CD14-positive monocyte (primary cell): Measurements from ENCODE around the gene HLA-G. TPM values are rescaled to one million over a fixed set of nuclear protein-coding genes. Genes with fewer than 3 reads are reported as not detected.

ENCODE experiments used
- DNase-seq, 3 donors: peaks; one replicate each; pipeline ENCODE4 v3.0.0-alpha.2; 2011 to 2022
- H2AFZ ChIP-seq: 2 replicates; pipeline ENCODE4 v1.6.0; 2012; ENCODE audit warnings: mild to moderate bottlenecking, low read depth, low read length, inconsistent platforms; ENCODE audit not compliant: insufficient read depth, poor library complexity, severe bottlenecking
- H3K27ac ChIP-seq, 2 donors: 1 replicate in 1 of 2; 2 replicates in 1 of 2; pipeline ENCODE4 v1.5.1; 2012 to 2013; ENCODE audit warnings: low read length in 2 of 2, control low read depth in 1 of 2, inconsistent platforms in 1 of 2, low read depth in 1 of 2, mild to moderate bottlenecking in 1 of 2
- H3K27me3 ChIP-seq, 2 donors: one replicate each; pipeline versions ENCODE4 v1.6.0 to v1.6.1; 2011 to 2013; ENCODE audit warnings: low read length in 2 of 2; ENCODE audit not compliant: control insufficient read depth in 2 of 2, insufficient read depth in 2 of 2
- H3K36me3 ChIP-seq, 2 donors: replicated peaks in 1 of 2; 1 replicate in 1 of 2; 2 replicates in 1 of 2; pipeline versions ENCODE4 v1.5.1 to v1.6.1; 2012 to 2013; ENCODE audit warnings: low read length in 2 of 2, control low read depth in 1 of 2, inconsistent platforms in 1 of 2, mild to moderate bottlenecking in 1 of 2; ENCODE audit not compliant: insufficient read depth in 2 of 2, control insufficient read depth in 1 of 2
- H3K4me1 ChIP-seq, 2 donors: 1 replicate in 1 of 2; 2 replicates in 1 of 2; pipeline versions ENCODE4 v1.5.1 to v1.6.1; 2012 to 2013; ENCODE audit warnings: low read length in 2 of 2, control low read depth in 1 of 2, inconsistent platforms in 1 of 2, mild to moderate bottlenecking in 1 of 2, moderate library complexity in 1 of 2; ENCODE audit not compliant: insufficient read depth in 2 of 2, control insufficient read depth in 1 of 2
- H3K4me2 ChIP-seq: replicated peaks from 2 replicates; pipeline ENCODE3; 2012; ENCODE audit warnings: low read length, moderate library complexity, mild to moderate bottlenecking; ENCODE audit not compliant: poor library complexity, severe bottlenecking; ENCODE audit errors: extremely low read depth
- H3K4me3 ChIP-seq, 3 experiments: fragments of 200-600 bp in 1 of 3; sonication (generic) in 1 of 3; replicated peaks in 1 of 3; 1 replicate in 2 of 3; 2 replicates in 1 of 3; pipeline ENCODE4 v1.5.1; 2011 to 2013; ENCODE audit warnings: low read length in 3 of 3, mild to moderate bottlenecking in 3 of 3, control low read depth in 2 of 3, low read depth in 2 of 3, inconsistent platforms in 1 of 3, moderate library complexity in 1 of 3
- H3K79me2 ChIP-seq: 2 replicates; pipeline ENCODE4 v1.6.0; 2012; ENCODE audit warnings: mild to moderate bottlenecking, control low read depth, inconsistent platforms, low read length, moderate library complexity; ENCODE audit not compliant: insufficient read depth
- H3K9ac ChIP-seq: 2 replicates; pipeline ENCODE4 v1.6.0; 2017; ENCODE audit warnings: low read length, mild to moderate bottlenecking; ENCODE audit not compliant: insufficient read depth, poor library complexity, severe bottlenecking
- H3K9me3 ChIP-seq, 2 donors: replicated peaks in 1 of 2; 1 replicate in 1 of 2; 2 replicates in 1 of 2; pipeline versions ENCODE4 v1.5.1 to v1.6.1; 2012 to 2013; ENCODE audit warnings: low read length in 2 of 2, control low read depth in 1 of 2; ENCODE audit not compliant: control insufficient read depth in 1 of 2, insufficient read depth in 1 of 2
- H4K20me1 ChIP-seq: 2 replicates; pipeline ENCODE4 v1.6.0; 2012; ENCODE audit warnings: mild to moderate bottlenecking, low read length, control low read depth, moderate library complexity; ENCODE audit not compliant: insufficient read depth
- H3K27ac Mint-ChIP-seq, 7 donors: one replicate each; pipeline ENCODE4 v1.8.0; 2020; ENCODE audit warnings: mild to moderate bottlenecking in 7 of 7, mixed read lengths in 7 of 7, moderate library complexity in 6 of 7, inconsistent platforms in 2 of 7
- H3K27me3 Mint-ChIP-seq, 3 donors: one replicate each; pipeline ENCODE4 v1.8.0; 2021 to 2022; ENCODE audit warnings: low read depth in 3 of 3, mild to moderate bottlenecking in 3 of 3, mixed read lengths in 3 of 3, moderate library complexity in 3 of 3, inconsistent platforms in 1 of 3
- H3K36me3 Mint-ChIP-seq, 2 donors: one replicate each; pipeline ENCODE4 v1.8.0; 2020; ENCODE audit warnings: mixed read lengths in 2 of 2, inconsistent platforms in 1 of 2, mild to moderate bottlenecking in 1 of 2
- H3K4me1 Mint-ChIP-seq: one replicate; pipeline ENCODE4 v1.8.0; 2020; ENCODE audit warnings: mild to moderate bottlenecking, mixed read lengths
- H3K4me3 Mint-ChIP-seq, 2 donors: one replicate each; pipeline ENCODE4 v1.8.0; 2020; ENCODE audit warnings: mild to moderate bottlenecking in 2 of 2, mixed read lengths in 2 of 2, moderate library complexity in 1 of 2
- H3K9me3 Mint-ChIP-seq, 7 donors: one replicate each; pipeline ENCODE4 v1.8.0; 2020 to 2022; ENCODE audit warnings: mixed read lengths in 7 of 7, mild to moderate bottlenecking in 6 of 7, moderate library complexity in 6 of 7, inconsistent platforms in 2 of 7
- CTCF ChIP-seq: fragments of 200-600 bp; IDR thresholded peaks from one replicate; pipeline ENCODE4 v1.8.0; 2022; ENCODE audit warnings: antibody characterized with exemption, mild to moderate bottlenecking
- WGBS: methylation state at CpG from one replicate; pipeline ENCODE4 v1.1.5; 2013; ENCODE audit warnings: missing lambda C conversion rate; ENCODE audit not compliant: insufficient coverage; 5-methylcytosine and 5-hydroxymethylcytosine counted together
- intact Hi-C, 2 donors: fragments of 100-400 bp; cut with micrococcal nuclease; formaldehyde crosslinking; loops; one replicate each; pipeline versions ENCODE4 v1.15.0 to v1.15.1; 2023
- polyA plus RNA-seq, 3 donors: library from polyadenylated mRNA; depleted of rRNA in 1 of 3; unstranded in 2 of 3; stranded (reverse) in 1 of 3; fragments of 300-500 nt in 2 of 3; fragments of >200 nt in 1 of 3; fragmentation: Illumina TruSeq in 2 of 3; gene quantifications; 1 replicate in 2 of 3; 2 replicates in 1 of 3; pipeline ENCODE4 v1.2.3, GENCODE V29; 2012 to 2021

HLA-G gene
- polyA plus RNA-seq, 3 donors, result 0.12 to 2.3 (median 0.89) TPM

DNA sequence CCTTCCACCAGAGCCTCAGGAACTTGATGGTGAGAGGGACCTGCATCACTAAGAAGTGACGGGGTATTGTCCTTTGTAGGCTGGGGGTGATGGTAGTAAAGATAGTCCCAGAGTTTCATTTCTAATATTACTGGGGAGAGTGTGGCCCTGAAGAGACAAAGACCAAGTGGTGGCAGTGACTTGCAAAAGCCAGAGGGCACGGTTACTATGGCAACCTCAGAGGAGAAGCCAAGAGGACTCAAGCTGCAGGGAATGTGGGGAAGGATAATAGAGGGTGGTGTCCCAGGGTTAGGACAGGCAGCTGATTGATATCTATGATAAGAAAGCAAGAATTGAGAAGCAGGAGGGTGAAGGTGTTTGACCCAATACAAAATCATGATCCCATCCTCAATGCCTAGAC, 42.5 kb downstream of the HLA-G start:
- Histone ChIP-seq H3K9ac (no peak overlapping the region), H3K9me3 (peaks cover 0 to 3% of the 10 kb centered on the region in 2 donors), H4K20me1 (no peaks in the 10 kb centered on the region), H3K4me1 (no peaks in the 10 kb centered on the region), H2AFZ (no peak overlapping the region), H3K4me2 (no peak overlapping the region), H3K4me3 (no peak overlapping the region), H3K79me2 (no peaks in the 10 kb centered on the region), H3K27me3 (peaks cover 0 to 10% of the 10 kb centered on the region in 2 donors), H3K27ac (no peak overlapping the region), H3K36me3 (no peaks in the 10 kb centered on the region)
- WGBS, result 0% methylated on average over 1 of the region's 2 CpGs
- peak; percentile 14 to 66 (median 15) for DNase-seq
- intact Hi-C loops, result no loop called here
- peaks cover 10 to 27% (median 22%) of the 10 kb centered on the region in 3 donors for H3K27me3 Mint-ChIP-seq
- no peak overlapping the region for H3K27ac Mint-ChIP-seq
- TF ChIP-seq CTCF, result no peak
- H3K4me3 Mint-ChIP-seq, result no peak overlapping the region
- no peaks in the 10 kb centered on the region for H3K36me3 Mint-ChIP-seq
- peaks cover 0 to 10% (median 3%) of the 10 kb centered on the region in 7 donors for H3K9me3 Mint-ChIP-seq
- peaks cover 4% of the 10 kb centered on the region for H3K4me1 Mint-ChIP-seq

DNA sequence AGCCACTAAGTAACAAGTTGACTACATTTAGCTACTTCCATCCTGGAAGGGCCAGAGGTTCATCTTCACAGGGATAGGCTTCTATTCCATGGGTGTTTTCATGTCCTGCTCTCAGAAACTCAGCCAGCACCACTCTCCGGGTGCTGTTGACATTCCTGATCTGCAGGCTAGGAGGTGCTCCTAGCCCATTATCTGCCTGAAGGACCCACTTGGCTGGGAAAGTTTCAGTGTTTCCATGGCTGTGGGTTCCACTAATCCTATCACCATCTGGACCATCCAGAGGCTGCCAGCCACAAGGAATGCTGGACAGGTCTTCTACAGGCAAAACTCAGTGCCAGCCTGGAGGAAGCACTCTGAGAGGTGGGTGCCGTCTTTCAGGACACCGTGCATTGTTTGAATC, 45.2 kb downstream of the HLA-G start:
- Histone ChIP-seq H3K4me2 (no peak overlapping the region), H3K79me2 (no peaks in the 10 kb centered on the region), H3K4me3 (no peak overlapping the region), H3K36me3 (no peaks in the 10 kb centered on the region), H3K27ac (no peak overlapping the region), H3K27me3 (no peaks in the 10 kb centered on the region), H4K20me1 (no peaks in the 10 kb centered on the region), H3K9me3 (peaks cover 0 to 3% of the 10 kb centered on the region in 2 donors), H3K4me1 (no peaks in the 10 kb centered on the region), H2AFZ (no peak overlapping the region), H3K9ac (no peak overlapping the region)
- intact Hi-C loops, result no loop called here
- Mint-ChIP-seq H3K36me3 (no peaks in the 10 kb centered on the region), H3K4me1 (peaks cover 4% of the 10 kb centered on the region), H3K27me3 (peaks cover 6 to 7% (median 7%) of the 10 kb centered on the region in 3 donors), H3K9me3 (peaks cover 0 to 19% (median 11%) of the 10 kb centered on the region in 7 donors), H3K4me3 (no peak overlapping the region), H3K27ac (no peak overlapping the region)
- 50% methylated on average over 2 of the region's 3 CpGs for WGBS
- TF ChIP-seq CTCF, result no peak
- no peak for DNase-seq
